HG03342 (cell line): Measurements from ENCODE around the gene BIRC7.
"Not testable (repeated sequence)": the region's sequence is repeated elsewhere in the genome, so short reads cannot be mapped to it uniquely, and the experiment has no call there.

Source experiments
- ATAC-seq: cut with Tn5 transposase; IDR thresholded peaks from one replicate; pipeline ENCODE4 v1.9.1; 2021; ENCODE audit warnings: mild to moderate bottlenecking, moderate library complexity; ENCODE audit not compliant: unreplicated experiment

BIRC7 gene

DNA sequence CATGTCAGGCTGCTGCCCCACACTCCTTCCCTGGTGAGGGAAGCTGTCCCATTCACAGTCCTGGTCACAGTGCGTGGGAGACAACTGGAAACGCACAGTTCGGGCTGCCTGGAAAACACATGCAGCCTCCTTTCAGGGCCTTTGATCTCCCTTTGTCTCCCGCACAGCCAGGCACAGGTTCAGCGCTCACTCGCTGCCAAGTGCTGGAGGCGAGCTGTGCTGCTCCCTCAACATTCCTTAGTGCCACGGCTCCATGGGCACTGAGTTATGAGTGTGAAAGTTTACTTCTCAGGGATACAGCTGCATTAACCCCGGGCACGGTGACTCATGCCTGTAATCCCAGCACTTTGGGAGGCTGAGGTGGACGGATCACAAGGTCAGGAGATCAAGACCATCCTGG, 28.8 kb upstream of the BIRC7 start:
- ATAC-seq: no peak

- no peak for ATAC-seq
Measured at GRCh38 chr20:63208346-63208909, 27.3 kb upstream of the BIRC7 start.

GRCh38 chr20:63210011-63210605, 25.6 kb upstream of the BIRC7 start:
- no peak for ATAC-seq

GRCh38 chr20:63212393-63212730, 23.3 kb upstream of the BIRC7 start:
- ATAC-seq: no peak

- no peak for ATAC-seq
Measured at GRCh38 chr20:63212792-63213191, 22.9 kb upstream of the BIRC7 start.

- ATAC-seq: no peak
Measured at GRCh38 chr20:63214514-63214913, 21.2 kb upstream of the BIRC7 start.

GRCh38 chr20:63215101-63216040, 20.3 kb upstream of the BIRC7 start:
- peak; percentile 19 for ATAC-seq

DNA sequence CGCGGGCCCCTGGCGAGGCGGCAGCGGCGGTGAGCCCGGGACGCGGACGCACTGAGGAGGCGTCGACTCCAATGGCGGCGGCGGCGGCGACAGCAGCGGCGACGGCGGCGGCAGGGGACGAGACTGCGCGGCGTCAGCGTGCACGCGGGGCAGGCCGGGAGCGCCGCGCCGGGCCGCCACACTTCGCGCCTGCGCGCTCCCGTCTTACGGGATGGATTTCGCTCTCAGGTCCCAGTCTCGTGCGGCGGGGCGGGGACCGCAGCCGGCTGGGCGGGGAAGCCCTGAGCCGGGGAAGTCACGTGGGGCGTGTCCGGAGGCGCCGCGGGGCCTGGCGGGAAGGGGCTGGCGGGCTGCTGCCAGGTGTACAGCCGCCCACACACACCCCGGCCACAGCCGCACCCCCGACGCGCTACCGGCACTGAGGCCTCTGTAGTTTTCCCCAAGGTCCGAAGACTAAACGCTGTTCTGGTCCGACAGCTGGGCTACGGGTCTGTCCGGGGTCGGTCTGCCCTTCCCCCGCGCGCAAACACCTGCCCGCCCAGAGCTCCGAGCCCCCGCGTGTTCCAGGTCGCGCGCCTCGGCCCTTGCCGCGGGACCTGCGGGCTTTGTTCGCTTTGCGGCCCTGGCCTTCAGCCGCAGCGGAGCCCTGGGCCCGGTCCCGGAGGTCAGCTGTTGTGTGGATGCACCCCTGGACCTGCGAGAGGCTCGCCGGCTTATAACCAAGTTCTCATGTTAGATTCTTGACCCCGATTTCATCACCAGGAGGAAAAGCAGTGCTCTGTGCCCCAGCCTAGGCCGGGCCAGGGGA, 19.5 kb upstream of the BIRC7 start, which contains the start of gene YTHDF1:
TSS of gene YTHDF1 (minus strand) at position 91 of the 808 bp plus-strand sequence. CDS start 239 bp downstream, outside the sequence.
- peak; percentile 83 for ATAC-seq

GRCh38 chr20:63216849-63217471, 18.7 kb upstream of the BIRC7 start:
- no peak for ATAC-seq

DNA sequence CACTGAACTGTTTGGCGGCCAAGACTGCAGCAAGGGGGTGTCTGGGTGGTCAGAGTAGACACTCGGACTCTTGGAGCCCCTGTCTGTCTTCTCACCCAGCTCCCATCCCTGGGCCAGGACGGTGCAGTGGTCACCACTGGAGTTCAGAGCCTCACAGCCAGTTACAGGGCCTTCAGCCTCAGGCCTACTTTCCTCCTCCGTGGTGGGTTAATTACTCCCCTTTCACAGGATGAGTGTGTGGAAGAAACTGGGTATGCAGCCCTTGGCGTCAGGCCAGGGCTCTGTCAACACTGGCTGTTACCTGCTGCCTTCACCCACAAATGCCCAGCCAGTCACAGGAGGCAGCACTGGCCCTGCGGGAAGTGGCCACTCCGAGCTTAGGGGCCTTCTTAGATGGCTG, 18.0 kb upstream of the BIRC7 start:
- no peak for ATAC-seq

DNA sequence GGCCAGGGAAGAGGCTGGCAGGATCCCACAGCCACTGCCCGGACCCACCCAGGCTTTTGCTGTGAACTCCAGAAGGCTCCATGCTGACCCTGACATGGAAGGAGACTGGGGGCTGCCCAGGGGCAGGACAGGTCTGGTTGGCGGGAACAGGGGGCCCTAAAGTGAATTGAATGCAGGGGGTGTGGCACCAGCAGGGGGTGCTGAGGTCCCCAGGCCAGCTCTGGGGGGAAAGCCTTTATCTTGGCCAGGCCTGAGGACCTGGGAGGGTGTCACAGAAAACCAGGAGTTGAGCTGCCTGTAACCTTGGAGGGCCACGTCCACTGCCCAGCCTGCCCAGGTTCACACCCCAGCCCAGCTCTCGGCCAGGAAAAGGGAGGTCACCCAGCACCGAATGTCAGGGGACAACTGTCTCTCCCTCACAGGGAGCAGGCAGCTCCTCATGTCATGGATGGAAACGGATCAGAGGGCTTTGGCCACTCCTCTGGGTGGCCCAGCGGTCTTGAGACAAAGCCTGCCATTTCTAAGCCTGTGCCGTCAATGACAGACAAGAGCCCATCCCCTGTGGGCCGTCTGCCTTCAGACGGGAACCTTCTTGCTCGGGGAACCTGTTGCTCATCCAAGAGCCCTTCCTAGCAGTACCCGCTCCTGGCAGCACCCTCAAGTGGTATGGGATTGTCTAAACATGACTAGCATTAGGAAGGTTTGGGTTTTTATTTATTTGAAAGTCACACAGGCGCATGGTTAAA, 16.8 kb upstream of the BIRC7 start:
- ATAC-seq: no peak

DNA sequence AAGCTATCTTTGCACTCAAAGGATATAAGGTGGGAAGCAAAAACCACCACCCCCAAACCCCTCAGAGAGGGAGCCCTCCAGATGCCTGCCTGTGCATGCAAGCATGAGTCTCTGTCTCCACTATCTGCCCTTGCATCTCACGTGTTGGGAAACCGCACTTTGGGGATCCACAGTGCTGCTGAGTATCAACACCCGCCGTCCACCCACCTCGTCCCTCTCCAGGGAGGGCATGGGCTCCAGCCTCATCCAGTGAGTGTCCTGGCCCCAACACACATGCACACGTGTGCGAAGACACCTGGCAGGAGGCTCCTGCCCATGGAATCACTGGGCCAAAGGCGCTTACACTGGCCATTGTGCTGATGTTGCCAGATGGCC, 16.3 kb upstream of the BIRC7 start:
- ATAC-seq: no peak

DNA sequence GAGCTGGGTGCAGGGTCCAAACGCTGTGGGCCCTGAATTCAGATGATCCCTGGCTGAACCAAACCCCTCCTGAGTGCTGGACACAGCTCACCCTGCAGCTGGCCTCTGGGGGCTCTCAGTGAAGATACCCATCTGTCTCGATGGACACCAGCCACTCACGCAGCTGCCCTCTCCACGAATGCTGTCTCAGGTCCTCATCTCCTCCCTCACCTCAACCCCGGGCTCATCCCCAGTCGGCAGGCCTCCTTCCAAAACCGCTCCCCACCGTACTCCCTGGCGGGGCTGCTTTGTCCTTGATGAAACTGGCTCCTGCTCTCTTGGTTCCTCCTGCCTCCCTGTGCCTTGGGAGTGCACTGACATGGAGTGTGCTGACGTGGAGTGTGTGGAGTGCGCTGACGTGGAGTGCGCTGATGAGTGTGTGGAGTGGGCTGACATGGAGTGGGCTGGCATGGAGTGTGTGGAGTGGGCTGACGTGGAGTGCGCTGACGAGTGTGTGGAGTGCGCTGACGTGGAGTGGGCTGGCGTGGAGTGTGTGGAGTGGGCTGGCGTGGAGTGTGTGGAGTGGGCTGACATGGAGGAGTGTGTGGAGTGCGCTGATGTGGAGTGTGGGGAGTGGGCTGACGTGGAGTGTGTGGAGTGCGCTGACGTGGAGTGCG, 15.7 kb upstream of the BIRC7 start:
- ATAC-seq: no peak

DNA sequence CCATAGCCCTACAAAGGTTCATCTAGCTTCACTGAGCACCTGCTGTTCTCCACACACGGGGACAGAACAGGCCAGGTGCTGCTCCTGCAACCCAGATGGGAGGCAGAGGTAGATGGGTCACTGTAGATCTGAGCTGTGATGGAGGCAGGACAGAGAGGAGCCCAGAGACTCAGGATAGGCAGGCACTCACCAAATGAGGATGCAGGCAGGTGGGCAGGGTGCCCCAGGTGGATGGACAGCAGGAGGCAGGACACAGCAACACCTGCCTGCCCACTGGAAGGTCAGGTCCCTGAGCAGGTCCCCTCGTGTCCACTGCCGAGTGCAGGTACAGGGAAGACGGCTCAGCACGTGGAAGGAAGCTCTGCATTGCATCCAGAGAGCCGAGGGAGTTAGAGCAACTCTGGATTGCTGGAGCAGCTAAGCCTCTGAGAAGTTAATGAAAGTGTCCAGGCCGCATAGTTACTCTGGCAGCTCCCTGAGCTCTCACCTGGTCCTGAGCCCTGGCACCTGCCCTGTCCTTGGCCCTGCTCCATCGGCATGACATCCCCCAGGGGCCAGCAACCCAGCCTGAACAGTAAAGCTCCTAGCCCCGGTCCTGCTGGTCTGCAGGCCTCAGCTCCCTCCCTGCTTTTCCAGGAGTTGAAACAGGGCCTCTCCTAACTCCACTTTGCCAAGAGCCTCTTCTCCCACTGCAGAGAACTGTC, 14.9 kb upstream of the BIRC7 start:
- ATAC-seq: no peak

GRCh38 chr20:63221400-63222053, 14.2 kb upstream of the BIRC7 start:
- not testable (repeated sequence) for ATAC-seq

DNA sequence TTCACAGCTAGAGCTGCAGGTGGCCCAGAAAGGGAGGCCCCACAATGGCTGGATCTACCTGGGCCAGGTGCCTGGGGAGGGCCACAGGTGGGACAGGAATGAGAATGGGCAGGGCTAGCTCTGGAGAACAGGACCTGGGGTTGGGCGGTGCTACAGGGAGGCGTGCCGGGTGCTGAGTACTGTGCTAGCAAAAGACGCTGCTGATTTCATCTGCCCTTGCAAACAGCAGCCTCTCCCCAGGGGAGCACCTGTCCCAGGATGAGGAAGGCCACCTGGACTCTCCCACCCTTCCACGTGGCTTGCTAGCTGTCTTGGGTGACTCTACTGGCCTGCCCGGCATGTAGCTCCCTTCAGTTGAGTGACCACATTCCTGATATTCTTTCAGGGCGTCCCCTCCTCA, 13.2 kb upstream of the BIRC7 start:
- no peak for ATAC-seq

DNA sequence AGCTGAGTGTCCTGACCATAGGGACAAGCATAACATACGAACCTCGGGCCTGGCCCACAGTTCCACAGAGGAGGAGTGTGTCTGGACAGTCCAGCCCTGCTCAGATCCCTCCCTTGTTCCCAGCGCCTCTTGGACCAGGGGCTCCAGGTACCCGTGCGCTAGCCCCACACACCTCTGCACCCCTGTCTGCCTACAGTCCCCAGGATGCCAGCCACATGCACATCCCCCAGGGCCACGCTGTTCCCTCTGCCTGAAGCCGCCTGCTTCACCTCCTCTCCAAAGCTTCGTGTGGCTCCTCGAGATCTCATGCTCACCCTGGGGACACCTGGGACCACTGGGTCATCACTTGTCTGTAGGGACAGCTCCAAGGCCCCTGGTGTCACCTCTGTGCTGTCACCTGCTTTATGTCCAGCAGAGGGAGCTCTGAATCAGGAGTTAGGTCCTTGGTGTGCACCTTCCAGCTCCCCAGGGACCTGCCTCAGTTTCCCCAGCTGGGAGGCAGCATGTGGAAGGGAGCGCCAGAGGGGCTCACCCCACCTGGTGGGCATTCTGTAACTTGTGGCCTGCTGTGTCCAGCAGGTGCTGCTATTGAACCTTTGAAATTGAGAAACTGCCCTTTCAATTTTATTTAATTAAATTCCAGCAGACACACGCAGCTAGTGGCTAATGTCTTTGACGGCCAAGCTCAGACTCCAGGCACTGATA, 12.4 kb upstream of the BIRC7 start:
- no peak for ATAC-seq

DNA sequence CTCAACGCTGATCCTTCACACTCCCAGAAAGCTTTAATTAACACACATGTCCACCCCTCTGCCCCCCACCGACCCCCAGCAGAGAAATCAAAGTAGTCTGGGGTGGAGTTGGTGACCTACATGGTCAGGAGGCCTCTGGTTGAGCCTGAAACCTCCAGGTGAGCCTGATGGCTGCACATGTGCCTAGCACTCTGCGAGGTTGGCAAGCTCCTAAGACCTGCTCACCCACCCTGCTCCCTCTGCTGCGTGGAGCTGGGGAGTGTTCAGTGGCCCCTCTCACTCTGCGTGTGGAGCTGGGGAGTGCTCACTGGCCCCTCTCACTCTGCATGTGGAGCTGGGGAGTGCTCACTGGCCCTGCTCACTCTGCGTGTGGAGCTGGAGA, 11.9 kb upstream of the BIRC7 start:
- no peak for ATAC-seq
